Measurements from ENCODE around the gene PAX7.

DNA sequence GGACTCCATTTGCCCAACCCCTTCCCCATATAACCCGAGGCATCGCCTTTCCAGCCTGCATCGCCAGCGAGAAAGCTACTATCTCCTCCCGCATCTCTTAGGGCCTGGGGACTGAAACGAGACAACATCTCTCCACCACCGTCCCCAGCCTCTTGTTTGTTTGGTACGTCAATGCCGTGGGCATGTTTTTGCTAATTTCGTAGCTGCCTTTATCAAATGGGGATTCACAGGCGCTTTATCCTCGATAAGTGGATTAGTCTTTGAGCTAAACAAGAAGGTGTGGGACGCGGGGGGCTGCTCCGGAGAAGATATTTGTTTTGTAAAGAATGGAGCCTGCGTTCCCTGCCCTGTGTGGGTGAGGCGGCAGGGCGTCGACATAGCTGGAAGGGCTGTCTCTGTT, 91.6 kb downstream of the PAX7 start:
- TF ChIP-seq POLR2A (IDR thresholded peaks at IDR 0.05) = no peak
- TF ChIP-seq, protein P1, sequence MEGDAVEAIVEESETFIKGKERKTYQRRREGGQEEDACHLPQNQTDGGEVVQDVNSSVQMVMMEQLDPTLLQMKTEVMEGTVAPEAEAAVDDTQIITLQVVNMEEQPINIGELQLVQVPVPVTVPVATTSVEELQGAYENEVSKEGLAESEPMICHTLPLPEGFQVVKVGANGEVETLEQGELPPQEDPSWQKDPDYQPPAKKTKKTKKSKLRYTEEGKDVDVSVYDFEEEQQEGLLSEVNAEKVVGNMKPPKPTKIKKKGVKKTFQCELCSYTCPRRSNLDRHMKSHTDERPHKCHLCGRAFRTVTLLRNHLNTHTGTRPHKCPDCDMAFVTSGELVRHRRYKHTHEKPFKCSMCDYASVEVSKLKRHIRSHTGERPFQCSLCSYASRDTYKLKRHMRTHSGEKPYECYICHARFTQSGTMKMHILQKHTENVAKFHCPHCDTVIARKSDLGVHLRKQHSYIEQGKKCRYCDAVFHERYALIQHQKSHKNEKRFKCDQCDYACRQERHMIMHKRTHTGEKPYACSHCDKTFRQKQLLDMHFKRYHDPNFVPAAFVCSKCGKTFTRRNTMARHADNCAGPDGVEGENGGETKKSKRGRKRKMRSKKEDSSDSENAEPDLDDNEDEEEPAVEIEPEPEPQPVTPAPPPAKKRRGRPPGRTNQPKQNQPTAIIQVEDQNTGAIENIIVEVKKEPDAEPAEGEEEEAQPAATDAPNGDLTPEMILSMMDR (IDR thresholded peaks at IDR 0.05) = no peak

Data from heart left ventricle (tissue), 13 donors.